T-helper 1 cell treated with Interleukin-12 subunit alpha and Interleukin-12 subunit beta and Interleukin-4 antibody, amounts not matched to agents 30 ng/mL and 1 ng/mL, for 36 hours (primary cell): ENCODE data around the gene TTC3. TPM values are rescaled to one million over a fixed set of nuclear protein-coding genes. Genes with fewer than 3 reads are reported as not detected.
"Not testable (repeated sequence)": the region's sequence is repeated elsewhere in the genome, so short reads cannot be mapped to it uniquely, and the experiment has no call there.

Experiments
- intact Hi-C: fragments of 100-400 bp; cut with micrococcal nuclease; formaldehyde crosslinking; loops from one replicate; pipeline ENCODE4 v1.15.1; 2024
- total RNA-seq: library from RNA; stranded (reverse); gene quantifications from 2 replicates; pipeline ENCODE4 v1.2.3, GENCODE V29; 2022

Gene TTC3, protein sequence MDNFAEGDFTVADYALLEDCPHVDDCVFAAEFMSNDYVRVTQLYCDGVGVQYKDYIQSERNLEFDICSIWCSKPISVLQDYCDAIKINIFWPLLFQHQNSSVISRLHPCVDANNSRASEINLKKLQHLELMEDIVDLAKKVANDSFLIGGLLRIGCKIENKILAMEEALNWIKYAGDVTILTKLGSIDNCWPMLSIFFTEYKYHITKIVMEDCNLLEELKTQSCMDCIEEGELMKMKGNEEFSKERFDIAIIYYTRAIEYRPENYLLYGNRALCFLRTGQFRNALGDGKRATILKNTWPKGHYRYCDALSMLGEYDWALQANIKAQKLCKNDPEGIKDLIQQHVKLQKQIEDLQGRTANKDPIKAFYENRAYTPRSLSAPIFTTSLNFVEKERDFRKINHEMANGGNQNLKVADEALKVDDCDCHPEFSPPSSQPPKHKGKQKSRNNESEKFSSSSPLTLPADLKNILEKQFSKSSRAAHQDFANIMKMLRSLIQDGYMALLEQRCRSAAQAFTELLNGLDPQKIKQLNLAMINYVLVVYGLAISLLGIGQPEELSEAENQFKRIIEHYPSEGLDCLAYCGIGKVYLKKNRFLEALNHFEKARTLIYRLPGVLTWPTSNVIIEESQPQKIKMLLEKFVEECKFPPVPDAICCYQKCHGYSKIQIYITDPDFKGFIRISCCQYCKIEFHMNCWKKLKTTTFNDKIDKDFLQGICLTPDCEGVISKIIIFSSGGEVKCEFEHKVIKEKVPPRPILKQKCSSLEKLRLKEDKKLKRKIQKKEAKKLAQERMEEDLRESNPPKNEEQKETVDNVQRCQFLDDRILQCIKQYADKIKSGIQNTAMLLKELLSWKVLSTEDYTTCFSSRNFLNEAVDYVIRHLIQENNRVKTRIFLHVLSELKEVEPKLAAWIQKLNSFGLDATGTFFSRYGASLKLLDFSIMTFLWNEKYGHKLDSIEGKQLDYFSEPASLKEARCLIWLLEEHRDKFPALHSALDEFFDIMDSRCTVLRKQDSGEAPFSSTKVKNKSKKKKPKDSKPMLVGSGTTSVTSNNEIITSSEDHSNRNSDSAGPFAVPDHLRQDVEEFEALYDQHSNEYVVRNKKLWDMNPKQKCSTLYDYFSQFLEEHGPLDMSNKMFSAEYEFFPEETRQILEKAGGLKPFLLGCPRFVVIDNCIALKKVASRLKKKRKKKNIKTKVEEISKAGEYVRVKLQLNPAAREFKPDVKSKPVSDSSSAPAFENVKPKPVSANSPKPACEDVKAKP (N-terminal part only)
- total RNA-seq, result 55.4 and 56.5 TPM in 2 replicates

DNA sequence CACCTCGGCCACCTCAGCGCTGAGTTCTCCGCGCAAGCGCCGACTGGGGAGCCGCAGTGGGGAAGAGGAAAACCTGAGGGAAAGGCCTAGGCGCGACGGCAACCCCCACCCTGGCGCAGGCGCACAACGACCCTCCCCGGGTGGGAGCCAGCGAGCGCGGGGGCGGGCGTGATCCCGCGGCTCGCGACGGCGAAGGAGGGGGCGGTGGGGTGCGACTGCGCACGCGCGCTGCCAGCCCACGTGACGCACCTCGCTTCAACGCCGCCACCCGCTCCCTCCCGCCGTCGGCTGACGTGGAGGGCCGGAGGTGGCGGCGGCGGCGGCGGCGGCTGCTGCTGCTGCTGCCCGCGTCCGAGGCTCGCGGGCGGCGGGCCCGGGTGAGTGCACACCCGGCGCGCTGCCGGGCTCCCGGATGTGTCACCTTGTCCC lies at the start of gene TTC3, which contains the start of gene PIGP:
TSS of gene TTC3 (plus strand) at position 267 of the 429 bp plus-strand sequence. CDS start 14,004 bp downstream, outside the sequence.
TSS of gene PIGP (minus strand) at position 84 of the 429 bp plus-strand sequence. CDS start 556 bp downstream, outside the sequence.
- intact Hi-C loops, result loop anchor here (1.0 to 10.0 kb wide), 11 partner anchors 66 to 1692 kb away; partner anchors contain the start of genes DOP1B, DYRK1A, HLCS and RIPPLY3

DNA sequence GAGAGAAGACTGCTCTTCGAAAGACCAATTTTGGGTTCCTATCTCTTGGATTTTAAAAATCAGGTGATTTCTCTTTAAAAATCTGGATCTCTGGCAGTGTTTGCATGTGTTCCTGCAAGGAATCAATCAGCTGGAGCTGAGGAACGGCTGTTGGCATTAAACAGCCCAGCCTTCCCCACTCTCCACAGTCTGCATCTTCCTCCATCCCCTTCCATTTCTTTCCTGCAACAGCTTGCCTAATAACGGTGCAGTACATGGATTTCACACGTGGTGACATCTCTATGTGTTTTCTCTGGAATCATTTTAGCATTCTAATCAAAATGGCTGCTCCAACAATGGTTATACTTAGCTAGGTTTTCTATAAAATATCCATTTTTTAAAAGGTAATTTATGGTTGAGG lies 46.6 kb upstream of the TTC3 start:
- intact Hi-C loops, result no loop called here

DNA sequence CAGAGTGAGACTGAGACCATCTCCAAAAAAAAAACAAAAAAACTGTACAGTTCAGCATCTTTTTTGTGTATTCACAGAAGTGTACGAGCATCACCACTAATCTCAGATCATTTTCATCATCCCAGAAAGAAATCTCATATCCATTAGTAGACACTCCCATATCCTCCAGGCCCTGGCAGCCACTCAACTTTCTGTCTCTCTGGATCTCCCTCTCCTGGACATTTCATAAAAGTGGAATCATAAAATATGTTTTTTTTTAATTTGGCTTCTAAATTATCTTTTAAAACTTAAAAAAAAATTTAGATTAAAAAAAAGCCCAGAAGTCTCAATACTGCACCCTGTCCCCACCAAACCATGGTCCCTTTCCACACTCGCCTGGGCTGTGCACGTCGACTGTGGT lies 44.5 kb upstream of the TTC3 start:
- intact Hi-C loops, result no loop called here

DNA sequence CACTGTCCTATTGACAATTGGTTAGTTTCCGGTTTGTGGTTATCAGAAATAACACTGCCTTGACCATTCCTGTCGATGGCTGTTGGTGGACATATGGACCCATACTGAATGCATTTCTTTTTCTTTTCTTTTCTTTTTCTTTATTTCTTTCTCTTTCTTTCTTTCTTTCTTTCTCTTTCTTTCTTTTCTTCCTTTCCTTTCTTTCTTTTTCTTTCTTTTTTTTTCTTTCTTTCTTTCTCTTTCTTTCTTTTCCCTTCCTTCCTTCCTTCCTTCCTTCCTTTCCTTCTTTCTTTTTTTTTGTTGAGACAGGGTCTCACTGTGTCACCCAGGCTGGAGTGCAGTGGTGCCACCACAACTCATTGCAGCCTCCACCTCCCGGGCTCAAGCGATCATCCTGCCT lies 42.2 kb upstream of the TTC3 start:
- intact Hi-C loops, result no loop called here

DNA sequence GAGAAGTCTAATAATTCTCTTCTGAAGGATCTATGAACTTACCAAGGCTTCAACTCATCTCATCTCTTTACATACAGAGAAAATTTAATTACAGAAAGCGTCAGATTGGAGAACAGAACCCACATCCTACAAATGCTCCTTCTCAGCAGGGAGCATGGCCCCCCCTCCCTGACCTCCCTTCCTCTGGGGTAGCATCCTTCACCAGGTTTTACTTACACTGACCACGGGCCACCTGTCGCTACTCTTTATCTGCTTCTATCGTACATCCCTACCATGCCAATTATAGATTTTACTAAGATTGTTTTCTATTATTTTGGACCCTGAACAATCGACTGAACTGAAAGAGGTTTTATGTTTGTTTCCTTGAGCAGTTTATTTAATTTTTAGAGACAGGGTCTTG lies 40.8 kb upstream of the TTC3 start:
- intact Hi-C loops, result no loop called here

DNA sequence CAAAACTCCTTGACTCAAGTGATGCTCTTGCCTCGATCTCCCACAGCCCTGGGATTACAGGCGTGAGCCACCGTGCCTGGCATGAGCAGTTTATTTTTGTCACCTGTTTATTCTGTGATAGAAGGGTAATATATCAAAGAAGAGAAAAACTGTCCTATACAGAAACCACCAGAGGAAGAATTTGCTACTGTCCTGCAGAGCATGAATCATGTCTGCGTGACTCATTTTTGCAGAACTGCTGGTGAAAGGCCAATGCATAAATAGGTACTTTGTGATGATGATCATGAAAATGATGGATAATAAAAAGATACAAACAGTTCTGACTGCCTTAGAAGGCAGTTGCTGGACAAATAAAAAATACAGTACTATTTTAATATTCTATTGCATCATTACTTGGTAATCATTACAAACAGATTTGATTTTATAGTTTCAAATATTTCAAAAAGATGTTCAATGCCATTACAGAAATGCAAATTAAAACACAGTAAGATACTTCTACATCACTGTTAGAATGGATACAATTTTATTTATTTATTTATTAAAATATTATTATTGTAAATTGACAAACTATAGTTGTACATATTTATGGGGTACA lies 40.1 kb upstream of the TTC3 start:
- intact Hi-C loops, result no loop called here

DNA sequence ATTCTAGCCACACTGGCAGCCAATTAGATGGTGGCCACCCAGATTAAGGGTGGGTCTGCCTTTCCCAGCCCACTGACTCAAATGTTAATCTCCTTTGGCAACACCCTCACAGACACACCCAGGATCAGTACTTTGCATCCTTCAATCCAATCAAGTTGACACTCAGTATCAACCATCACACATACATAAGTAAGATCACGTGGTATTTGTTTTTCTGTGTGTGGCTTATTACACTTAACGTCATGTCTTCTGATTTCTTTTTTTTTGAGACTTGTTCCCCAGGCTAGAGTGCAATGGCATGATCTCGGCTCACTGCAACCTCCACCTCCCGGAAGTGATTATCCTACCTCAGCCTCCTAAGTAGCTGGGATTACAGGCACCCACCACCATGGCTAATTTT lies 38.7 kb upstream of the TTC3 start:
- intact Hi-C loops, result not testable (repeated sequence)

DNA sequence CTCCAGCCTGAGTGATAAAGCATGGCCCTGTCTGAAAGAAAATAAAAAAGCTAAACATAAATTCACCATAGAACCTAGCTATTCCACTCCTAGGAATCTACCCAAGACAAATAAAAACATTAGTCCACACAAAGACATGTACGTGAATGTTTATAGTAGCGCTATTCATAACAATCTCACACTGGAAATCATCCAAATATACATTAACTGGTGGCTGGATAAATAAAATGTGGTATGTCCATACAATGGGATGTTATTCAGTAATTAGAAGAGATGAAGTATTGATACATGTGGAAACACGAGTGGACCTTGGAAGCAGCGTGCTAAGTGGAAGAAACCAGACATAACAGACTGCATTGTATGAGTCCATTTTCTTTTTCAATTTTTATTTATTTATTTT lies 36.9 kb upstream of the TTC3 start:
- intact Hi-C loops, result no loop called here

DNA sequence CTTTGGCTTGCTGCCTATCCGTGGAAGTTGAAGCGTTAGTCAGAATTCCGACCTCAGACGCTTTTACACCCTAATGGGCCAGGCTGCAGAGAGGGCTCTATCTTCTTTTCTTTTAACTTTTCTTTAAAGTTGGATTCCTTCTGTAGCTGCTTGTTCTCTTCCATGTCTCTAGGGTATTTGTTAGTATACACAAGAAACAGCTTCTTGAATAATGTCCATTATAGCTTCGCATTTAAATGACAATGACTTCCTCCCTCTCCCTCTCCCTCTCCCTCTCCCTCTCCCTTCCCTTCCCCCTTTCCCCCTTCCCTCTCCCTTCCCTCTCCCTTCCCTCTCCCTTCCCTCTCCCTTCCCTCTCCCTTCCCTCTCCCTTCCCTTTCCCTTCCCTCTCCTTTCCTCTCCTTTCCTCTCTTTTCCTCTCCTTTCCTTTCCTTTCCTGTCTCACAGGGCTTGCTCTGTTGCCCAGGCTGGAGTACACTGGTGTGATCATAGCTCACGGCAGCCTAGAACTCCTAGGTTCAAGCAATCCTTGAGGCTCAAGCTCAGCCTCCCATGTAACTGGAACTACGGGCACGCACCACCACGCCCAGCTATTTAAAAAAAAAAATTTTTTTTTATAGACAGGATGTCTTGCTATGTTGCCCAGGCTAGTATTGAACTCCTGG lies 33.5 kb upstream of the TTC3 start:
- intact Hi-C loops, result no loop called here

DNA sequence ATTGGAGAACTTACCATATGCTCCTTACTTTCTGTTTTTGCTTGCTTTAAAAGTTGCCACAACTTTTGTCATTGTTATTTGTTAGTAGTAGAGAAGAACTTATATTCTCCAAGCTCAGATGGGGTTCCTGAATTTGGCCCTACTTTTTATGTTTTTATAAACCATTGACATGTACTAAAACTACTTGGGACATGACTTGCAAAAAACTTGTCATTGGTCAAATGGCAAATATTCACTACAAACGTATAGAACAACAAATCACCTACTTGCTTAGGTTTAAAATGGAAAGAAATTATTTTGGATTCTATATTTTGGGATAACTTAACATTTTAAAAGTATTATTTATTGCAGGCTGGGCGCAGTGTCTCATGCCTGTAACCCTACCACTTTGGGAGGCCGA lies 32.8 kb upstream of the TTC3 start:
- intact Hi-C loops, result no loop called here

DNA sequence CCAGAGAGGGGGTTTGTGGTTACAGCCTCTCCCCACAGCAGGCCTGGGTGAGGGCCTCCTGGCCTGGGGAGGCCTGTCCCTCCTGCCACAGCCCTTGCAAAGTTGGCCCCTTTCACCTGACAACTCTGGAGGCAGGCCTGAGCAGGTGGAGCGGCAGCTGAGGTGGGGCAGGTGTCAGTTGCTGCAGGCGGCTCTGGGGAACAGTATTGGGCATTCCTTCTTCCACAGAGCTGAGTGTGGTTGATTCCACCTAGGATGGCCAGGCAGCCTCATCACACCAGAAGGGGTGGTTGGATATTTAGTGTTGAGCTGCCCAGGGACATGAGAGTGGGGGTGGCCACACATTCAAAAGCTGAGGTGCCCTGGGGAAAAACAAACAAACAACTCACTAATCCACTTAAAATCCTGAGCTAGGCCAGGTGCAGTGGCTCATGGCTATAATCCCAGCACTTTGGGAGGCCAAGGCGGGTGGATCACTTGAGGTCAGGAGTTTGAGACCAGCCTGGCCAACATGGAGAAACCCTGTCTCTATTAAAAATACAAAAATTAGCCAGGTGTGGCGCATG lies 31.3 kb upstream of the TTC3 start:
- intact Hi-C loops, result no loop called here

DNA sequence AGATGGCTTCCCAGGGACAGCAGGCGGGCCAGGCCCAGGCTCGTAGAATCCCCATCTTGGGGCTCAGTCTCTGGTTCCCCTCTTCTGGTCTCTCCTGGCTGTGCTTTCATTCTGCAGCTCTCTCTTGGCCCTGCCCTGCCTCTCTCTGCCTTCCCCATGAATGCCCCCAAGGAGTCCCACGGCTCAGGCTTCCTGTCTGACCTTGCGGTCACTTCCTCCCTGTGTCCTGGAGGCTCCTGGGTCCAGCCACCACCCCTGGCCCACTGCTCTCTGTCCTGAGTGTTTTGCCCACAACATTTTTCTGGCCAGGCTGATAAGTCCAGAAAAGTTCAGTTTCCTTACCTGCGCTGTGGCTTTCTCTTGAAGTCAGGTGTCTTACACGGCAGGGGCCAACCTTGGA lies 29.2 kb upstream of the TTC3 start:
- intact Hi-C loops, result no loop called here

DNA sequence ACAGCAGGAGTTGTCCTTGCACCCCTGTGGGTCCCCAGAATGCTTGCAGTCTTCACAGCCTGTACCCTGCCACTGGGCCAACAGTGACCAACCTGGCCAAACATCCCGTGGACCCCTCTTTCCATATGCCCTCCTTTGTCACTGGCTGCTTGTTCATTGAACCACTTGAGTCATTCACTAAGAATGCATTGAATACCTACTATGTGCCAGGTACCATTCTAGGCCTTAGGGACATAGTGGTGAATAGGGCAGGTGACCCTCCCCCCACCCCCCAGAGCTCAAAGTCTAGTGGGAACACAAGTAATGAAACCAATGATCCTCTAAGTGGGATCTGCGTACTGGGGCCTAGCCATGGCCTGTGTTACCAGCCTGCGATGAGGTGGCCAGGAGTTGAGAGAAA lies 28.4 kb upstream of the TTC3 start:
- intact Hi-C loops, result no loop called here

DNA sequence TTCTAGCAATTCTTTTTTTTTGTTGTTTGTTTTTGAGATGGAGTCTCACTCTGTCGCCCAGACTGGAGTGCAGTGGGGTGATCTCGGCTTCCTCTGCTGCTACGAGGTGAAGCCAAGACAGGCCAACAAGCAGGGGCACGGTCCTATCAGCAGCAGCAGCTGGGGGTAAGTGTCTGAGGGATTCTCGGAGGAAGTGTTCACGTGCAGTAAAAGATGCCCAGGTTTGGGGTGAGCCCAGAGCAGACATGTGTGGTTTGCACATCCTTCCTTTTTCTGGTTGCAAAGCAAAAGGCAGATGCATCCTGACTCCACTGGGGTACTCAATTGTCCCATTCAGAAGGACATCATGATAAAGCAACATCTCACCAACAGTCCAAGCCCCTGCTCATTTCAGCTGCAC lies 27.9 kb upstream of the TTC3 start:
- intact Hi-C loops, result no loop called here

DNA sequence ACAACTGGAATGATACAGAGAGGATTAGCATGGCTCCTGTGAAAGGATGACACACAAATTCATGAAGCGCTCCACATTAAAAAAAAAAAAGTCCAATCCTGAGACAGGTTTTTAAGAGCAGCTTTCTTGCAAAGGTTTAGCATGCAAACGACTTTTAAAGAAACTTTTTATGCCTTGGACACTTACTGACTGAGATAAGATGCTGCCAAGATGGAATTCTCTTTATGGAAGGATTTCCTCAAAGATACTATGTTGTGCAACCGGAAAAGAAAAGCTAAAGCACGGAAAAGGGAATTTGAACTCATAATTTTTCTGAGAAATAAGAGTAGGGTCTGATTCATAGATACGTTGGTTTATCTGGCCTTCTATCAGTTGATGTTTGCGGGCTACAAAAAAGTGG lies 27.5 kb upstream of the TTC3 start:
- intact Hi-C loops, result no loop called here

DNA sequence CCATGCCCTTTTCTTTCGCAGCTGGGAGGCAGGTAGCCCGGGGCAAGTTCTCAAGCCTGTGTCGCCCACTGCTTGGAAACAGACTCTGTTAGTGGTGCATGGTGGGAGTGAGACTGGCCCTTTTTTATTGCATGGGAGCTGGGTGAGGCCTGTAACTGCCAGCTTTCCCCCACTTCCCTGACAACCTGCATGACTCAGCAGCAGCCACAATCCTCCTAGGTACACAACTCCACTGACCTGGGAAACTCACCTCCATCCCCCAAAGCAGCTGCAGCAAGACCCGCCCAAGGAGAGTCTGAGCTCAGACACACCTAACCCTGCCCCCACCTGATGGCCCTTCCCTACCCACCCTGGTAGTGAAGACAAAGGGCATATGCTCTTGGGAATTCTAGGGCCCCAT lies 26.0 kb upstream of the TTC3 start:
- intact Hi-C loops, result no loop called here

DNA sequence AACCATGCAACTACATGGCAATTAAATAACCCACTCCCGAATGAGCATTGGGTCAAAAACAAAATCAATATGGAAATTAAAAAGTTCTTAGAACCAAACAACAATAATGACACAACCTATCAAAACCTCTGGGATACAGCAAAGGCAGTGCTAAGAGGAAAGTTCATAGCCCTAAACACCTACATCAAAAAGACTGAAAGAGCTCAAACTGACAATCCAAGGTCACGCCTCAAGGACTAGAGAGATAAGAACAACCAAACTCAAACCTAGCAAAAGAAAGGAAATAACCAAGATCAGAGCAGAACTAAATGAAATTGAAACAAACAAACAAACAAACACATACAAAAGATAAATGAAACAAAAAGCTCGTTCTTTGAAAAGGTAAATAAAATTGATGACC lies 23.3 kb upstream of the TTC3 start:
- intact Hi-C loops, result not testable (repeated sequence)

DNA sequence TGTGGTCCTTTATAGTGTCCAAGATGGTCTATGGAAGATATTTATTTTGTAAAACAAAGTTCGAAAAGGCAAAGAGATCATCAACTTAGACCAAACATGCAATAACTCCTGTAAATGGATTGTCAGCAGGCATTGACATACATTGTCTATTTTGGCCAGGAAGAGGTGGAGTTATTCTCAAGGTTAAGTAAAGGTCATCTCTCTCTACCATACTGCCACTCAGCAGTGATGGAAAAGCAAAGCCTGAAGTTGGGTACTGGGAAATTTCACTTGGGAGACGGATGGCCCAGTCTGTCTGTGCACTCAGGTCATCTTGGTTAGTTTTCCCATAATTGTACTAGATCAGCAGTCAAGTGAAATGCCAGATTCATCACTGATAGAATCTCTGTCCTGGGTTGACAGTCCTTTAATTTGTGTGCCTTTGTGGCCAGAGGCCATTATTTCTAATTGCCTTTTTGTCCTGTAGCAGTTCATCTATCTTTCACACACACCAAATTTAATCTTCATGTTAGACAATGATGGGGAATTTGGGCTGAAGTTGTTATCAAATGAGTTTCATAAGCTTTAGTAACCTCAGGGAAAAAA lies 17.7 kb upstream of the TTC3 start:
- intact Hi-C loops, result no loop called here

DNA sequence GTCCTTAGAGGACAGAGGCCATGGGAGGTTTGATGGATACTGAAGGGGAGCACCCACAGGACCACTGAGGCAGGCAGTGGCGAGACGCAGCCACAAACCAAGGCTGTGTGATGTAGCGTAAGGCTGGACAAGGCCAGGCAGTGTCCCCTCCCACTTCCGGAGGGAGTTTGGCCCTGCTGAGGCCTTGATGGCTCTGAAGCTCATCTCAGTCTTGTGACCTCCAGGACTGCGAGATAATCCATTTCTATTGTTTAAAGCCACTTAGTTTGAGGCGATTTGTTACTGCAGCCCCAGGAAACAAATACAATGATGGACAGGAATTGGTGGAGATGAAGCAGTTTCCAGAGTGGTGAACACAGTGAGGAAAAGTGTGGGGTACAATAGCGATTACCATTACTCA lies 15.4 kb upstream of the TTC3 start:
- intact Hi-C loops, result no loop called here

DNA sequence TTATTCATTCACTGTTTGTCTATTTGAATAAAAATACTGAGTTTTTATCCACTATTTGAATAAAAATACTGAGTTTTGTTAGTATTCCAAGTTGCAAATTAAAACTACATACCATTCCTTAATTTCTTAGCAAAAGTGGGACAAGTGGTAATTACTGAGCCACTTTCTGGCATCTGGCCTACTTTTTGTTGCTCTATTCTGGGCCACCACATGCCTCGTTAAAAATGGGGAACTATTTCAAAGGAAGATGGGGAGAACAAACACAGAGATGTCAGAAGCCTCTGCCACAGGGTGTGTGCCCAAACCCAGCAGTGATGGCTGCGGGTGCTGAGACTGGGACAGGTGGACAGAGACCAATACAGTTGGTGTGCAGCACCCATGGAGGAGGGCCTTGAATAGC lies 14.8 kb upstream of the TTC3 start:
- intact Hi-C loops, result no loop called here
